Endothelial cell (in vitro differentiated cells): Measurements from ENCODE around the gene ZNHIT2. TPM values are rescaled to one million over a fixed set of nuclear protein-coding genes. Genes with fewer than 3 reads are reported as not detected.

ENCODE experiments used
- DNase-seq: peaks from one replicate; pipeline ENCODE4 v3.0.0; 2021; ENCODE audit warnings: low spot score
- H3K27ac Mint-ChIP-seq: one replicate; pipeline ENCODE4 v1.8.0; 2021; ENCODE audit warnings: mixed read lengths, inconsistent platforms; ENCODE audit not compliant: unreplicated experiment
- H3K27me3 Mint-ChIP-seq: one replicate; pipeline ENCODE4 v1.8.0; 2021; ENCODE audit warnings: mild to moderate bottlenecking, moderate library complexity, mixed read lengths, inconsistent platforms; ENCODE audit not compliant: unreplicated experiment
- H3K36me3 Mint-ChIP-seq: one replicate; pipeline ENCODE4 v1.8.0; 2021; ENCODE audit warnings: mild to moderate bottlenecking, low read depth, mixed read lengths, inconsistent platforms; ENCODE audit not compliant: unreplicated experiment
- H3K4me1 Mint-ChIP-seq: one replicate; pipeline ENCODE4 v1.8.0; 2021; ENCODE audit warnings: mild to moderate bottlenecking, mixed read lengths, inconsistent platforms; ENCODE audit not compliant: unreplicated experiment
- H3K4me3 Mint-ChIP-seq: one replicate; pipeline ENCODE4 v1.8.0; 2021; ENCODE audit warnings: mild to moderate bottlenecking, mixed read lengths, inconsistent platforms; ENCODE audit not compliant: unreplicated experiment
- H3K9me3 Mint-ChIP-seq: one replicate; pipeline ENCODE4 v1.8.0; 2021; ENCODE audit warnings: mixed read lengths, inconsistent platforms; ENCODE audit not compliant: unreplicated experiment
- CTCF ChIP-seq: fragments of 200-600 bp; sonication (generic); IDR thresholded peaks from one replicate; pipeline ENCODE4 v1.5.0; 2021; ENCODE audit warnings: antibody characterized with exemption; ENCODE audit not compliant: unreplicated experiment
- total RNA-seq: library from RNA; stranded (reverse); fragmentation: NEBNext Ultra II Directional; extraction: Animal tissue kit (Norgen Biotek cat#: 25700); gene quantifications from one replicate; pipeline ENCODE4 v1.2.1, GENCODE V29; 2021; ENCODE audit not compliant: unreplicated experiment

Gene ZNHIT2
- total RNA-seq, 1 donor from 2014 or later: 6.0 TPM

DNA sequence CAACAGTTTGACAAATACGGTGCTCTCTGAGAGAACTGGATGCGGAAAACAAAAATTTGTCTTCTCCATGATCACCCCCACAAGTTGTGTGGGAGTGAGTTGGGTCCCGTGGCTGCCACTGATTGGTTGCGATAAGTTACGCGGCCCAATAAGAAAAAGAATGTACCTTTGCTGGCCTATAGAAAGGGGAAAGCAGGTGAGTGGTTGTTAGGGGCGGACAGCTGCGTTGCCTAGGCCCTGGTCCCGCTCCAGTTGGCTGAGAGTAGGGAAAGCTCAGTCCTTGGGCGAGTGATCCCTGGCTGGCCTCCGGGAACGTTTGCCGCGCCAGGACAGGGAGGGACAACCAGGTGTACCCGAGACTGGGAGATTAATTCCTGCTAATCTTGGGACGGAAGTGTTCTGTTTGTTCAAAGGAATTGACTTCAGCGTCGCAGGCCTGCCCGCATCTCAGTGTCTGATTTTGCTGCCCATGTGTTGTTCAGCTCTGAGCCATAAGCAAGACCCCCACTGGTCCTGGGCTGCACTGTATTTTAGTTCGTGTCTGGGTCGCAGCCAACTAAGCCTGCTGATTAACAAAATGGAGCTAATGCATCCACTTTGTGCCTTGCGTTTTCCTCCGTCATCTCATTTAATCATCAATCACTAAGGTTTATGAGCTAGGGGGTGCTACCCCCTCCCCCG lies 17.6 kb upstream of the ZNHIT2 start:
- Mint-ChIP-seq H3K36me3 (peaks cover 15% of the 10 kb centered on the region), H3K9me3 (no peaks in the 10 kb centered on the region), H3K4me3 (peak overlapping the region; percentile 99), H3K4me1 (peaks cover 29% of the 10 kb centered on the region), H3K27me3 (peaks cover 25% of the 10 kb centered on the region), H3K27ac (peak overlapping the region; percentile 99)
- DNase-seq: peak; percentile 72
- TF ChIP-seq CTCF: no peak

DNA sequence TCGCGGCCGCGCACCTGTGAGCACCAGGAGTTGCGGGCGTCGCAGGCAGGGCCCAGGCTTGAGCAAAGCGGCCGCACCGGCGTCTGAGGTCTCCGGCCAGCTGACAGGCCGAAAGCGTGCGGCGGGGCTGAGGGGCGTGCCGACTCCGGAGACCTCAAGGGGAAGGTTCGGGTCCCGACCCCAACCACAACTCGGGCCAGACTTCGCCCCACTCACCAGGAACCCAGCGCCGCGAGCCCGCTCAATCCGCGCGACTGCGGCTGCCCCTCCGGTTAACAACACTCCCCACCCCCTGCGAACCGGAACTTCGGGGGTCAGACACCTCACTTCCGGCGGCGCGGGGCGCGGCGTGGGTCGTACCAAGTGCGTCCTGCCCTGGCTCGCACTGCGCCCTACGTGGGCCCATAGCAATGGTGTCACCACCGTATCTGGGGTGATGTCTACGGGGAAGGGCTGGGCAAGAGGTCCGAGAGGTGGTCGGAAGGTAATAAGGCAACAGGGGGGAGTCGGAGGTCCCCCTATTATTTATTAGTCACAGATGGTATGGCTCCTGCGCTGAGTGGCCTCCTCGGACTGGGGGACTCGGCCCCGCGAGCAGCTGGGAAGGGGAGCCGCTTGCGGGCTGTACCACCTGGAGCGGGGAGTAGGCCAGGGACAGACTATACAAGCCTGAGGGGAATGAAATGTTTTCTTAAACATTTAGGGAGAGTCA lies 16.9 kb upstream of the ZNHIT2 start, which contains the start of gene SYVN1:
SYVN1 (minus strand) TSS at position 280 of the 712 bp plus-strand sequence. CDS start 918 bp downstream, outside the sequence.
- no peak for TF ChIP-seq CTCF
- Mint-ChIP-seq H3K9me3 (no peaks in the 10 kb centered on the region), H3K27ac (peak within 1 kb of the TSS; percentile 99), H3K27me3 (peaks cover 25% of the 10 kb centered on the region), H3K4me3 (peak within 1 kb of the TSS; percentile 99), H3K36me3 (peaks cover 15% of the 10 kb centered on the region), H3K4me1 (peaks cover 29% of the 10 kb centered on the region)
- peak; percentile 76 for DNase-seq

GRCh38 chr11:65133724-65134123 lies 16.2 kb upstream of the ZNHIT2 start:
- no peak for TF ChIP-seq CTCF
- Mint-ChIP-seq H3K9me3 (no peaks in the 10 kb centered on the region), H3K27me3 (peaks cover 25% of the 10 kb centered on the region), H3K4me3 (peak overlapping the region; percentile 99), H3K27ac (peak overlapping the region; percentile 89), H3K36me3 (peaks cover 15% of the 10 kb centered on the region), H3K4me1 (peaks cover 29% of the 10 kb centered on the region)
- DNase-seq: peak; percentile 17

GRCh38 chr11:65132988-65133700 lies 15.6 kb upstream of the ZNHIT2 start:
- peak overlapping the region; percentile 89 for H3K27ac Mint-ChIP-seq
- peaks cover 15% of the 10 kb centered on the region for H3K36me3 Mint-ChIP-seq
- H3K27me3 Mint-ChIP-seq: peaks cover 25% of the 10 kb centered on the region
- no peaks in the 10 kb centered on the region for H3K9me3 Mint-ChIP-seq
- peaks cover 29% of the 10 kb centered on the region for H3K4me1 Mint-ChIP-seq
- peak overlapping the region; percentile 99 for H3K4me3 Mint-ChIP-seq
- TF ChIP-seq CTCF: no peak
- peak; percentile 34 for DNase-seq
